ENCODE data around the gene PTK7.

GRCh38 chr6:43092635-43093034 lies 16.5 kb downstream of the PTK7 start:
- TF ChIP-seq CTCF (IDR thresholded peaks at IDR 0.05) (no peak), POLR2AphosphoS5 (IDR thresholded peaks at IDR 0.05) (no peak), POLR2A (IDR thresholded peaks at IDR 0.05; ENCODE audit: low read depth) (no peak), EP300 (IDR thresholded peaks at IDR 0.05) (no peak)
